Measurements from ENCODE around the gene NEK5. TPM values are rescaled to one million over a fixed set of nuclear protein-coding genes. Genes with fewer than 3 reads are reported as not detected.
"Not testable (repeated sequence)": the region's sequence is repeated elsewhere in the genome, so short reads cannot be mapped to it uniquely, and the experiment has no call there.

NEK5 gene, protein sequence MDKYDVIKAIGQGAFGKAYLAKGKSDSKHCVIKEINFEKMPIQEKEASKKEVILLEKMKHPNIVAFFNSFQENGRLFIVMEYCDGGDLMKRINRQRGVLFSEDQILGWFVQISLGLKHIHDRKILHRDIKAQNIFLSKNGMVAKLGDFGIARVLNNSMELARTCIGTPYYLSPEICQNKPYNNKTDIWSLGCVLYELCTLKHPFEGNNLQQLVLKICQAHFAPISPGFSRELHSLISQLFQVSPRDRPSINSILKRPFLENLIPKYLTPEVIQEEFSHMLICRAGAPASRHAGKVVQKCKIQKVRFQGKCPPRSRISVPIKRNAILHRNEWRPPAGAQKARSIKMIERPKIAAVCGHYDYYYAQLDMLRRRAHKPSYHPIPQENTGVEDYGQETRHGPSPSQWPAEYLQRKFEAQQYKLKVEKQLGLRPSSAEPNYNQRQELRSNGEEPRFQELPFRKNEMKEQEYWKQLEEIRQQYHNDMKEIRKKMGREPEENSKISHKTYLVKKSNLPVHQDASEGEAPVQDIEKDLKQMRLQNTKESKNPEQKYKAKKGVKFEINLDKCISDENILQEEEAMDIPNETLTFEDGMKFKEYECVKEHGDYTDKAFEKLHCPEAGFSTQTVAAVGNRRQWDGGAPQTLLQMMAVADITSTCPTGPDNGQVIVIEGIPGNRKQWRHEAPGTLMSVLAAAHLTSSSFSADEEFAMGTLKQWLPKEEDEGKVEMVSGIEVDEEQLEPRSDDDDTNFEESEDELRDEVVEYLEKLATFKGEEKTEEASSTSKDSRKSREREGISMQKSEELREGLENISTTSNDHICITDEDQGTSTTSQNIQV
- 0.16 TPM for total RNA-seq

- peak; percentile 84 for ATAC-seq
Measured at GRCh38 chr13:52128714-52129700, at the start of gene NEK5. TSS of gene NEK5 (minus strand) at chr13:52129073. CDS start at chr13:52127482, 1,591 bp downstream.

DNA sequence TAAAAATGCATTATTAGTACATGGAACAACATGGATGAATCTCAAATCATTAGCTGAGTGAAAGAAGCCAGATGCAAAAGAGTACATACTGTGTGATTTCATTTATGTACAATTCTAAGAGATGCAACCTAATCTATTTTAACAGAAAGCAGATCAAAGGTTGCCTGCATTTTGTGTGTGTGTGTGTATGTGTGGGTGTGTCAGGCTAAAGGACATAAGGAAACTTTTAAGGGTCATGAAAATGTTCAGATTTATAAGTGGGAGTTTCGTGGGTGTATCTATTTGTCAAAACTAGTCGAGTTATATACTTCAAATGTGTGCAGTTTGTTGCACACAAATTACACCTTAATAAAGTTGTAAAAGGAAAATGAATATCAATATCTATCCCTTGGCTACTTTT, 48.4 kb upstream of the NEK5 start:
- no peak for ATAC-seq

DNA sequence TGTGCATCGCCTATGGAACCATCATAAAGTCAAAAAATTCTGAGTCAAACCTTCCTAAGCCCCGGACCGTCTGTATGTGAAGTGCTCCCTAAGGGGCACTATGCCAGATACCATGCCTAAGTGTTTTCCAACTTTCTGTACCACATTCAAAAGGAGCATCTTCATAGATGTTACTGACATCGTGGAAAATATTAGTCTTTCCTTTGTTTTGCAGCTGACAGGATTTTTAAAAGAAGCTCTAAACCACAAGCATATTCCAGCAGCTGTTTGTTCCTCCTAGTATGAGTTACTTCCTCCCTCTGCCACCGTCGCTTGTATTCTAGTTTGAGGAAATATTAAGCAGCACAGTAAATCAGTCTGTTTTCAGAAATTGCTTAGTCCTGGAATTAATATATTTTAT, 45.1 kb upstream of the NEK5 start:
- not testable (repeated sequence) for ATAC-seq

DNA sequence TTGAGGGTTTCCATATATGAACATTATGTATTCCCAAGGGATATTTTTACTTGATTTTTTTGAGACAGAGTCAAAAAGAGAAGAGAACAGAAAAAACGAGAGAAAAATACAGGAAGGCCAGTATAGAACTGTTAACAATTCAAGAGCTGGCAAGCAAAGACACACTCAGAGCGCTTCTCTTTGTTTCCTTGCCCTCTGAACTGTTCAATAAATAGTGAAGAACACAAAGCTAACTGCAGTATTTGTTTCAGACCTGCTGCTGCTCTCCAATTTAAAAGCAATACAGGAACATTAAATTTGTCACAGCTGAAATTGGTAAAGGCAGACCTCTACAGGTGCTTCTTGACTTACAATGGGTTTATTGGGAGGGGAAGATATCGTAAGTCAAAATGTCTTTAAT, 44.5 kb upstream of the NEK5 start:
- no peak for ATAC-seq

- peak; percentile 53 for ATAC-seq
Measured at GRCh38 chr13:52171686-52172085, 42.8 kb upstream of the NEK5 start.

DNA sequence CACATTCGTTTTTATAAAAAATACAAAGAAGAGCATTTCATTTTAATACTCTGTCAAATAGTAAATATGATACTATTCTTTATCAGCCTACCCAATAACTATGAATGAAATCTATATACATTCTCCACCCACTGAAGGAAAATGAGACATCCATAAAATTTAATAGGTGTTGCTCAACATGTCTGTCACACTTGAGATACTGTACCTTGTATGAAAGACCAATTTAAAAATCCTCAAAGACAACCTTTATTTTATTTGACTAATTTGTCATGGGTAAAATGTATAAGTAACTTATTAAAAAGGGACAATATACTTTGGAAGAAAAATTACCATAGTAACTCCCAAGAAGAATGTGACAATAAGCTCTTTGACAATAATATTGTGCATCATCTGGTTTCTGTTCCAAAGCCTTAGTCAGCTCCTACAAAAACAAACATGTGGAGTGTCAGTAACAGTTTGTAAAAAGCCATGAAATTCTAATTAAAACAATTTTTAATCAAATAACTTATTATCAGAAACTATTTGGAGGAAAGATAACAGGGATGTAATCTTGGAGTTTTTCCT, 42.0 kb upstream of the NEK5 start:
- not testable (repeated sequence) for ATAC-seq

DNA sequence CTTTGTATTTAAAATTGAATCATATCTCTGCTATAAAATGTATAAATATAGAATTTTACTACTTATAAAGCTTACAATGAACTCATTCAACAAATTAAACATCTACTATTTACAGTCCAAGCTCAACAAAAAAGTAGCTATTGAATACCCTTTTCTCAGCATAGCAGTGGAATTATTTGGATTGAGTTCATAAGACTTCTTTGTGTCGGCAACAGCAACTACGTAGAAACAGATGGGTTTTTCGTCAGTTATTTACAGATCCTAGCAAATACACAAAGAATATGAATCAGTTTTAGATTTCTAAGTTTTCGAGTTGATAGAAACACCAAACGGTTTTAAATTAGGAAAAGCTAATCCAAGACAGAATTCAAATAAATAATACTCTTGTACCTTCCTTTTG, 41.0 kb upstream of the NEK5 start:
- ATAC-seq = no peak

GRCh38 chr13:52165411-52165810, 36.5 kb upstream of the NEK5 start:
- no peak for ATAC-seq

- no peak for ATAC-seq
Measured at GRCh38 chr13:52164989-52165388, 36.1 kb upstream of the NEK5 start.

DNA sequence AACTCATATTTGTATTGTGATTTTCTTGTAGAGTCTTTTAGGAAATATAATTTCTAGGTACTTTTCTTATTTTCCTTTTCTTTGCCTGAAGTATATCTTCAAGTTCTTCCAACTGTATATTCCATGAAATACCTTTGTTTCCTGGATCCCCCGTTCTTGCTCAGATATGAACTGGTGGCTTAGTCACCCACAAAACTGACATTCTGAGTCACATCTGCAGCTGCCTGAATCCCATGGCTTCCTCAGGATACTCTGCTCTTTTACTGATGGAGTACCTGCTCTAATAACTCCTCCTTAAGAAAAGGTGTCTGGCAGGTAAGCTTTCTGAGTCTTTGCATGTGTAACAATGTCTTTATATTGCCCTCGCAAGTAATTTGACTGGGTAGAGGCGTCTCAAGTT, 35.0 kb upstream of the NEK5 start:
- not testable (repeated sequence) for ATAC-seq

DNA sequence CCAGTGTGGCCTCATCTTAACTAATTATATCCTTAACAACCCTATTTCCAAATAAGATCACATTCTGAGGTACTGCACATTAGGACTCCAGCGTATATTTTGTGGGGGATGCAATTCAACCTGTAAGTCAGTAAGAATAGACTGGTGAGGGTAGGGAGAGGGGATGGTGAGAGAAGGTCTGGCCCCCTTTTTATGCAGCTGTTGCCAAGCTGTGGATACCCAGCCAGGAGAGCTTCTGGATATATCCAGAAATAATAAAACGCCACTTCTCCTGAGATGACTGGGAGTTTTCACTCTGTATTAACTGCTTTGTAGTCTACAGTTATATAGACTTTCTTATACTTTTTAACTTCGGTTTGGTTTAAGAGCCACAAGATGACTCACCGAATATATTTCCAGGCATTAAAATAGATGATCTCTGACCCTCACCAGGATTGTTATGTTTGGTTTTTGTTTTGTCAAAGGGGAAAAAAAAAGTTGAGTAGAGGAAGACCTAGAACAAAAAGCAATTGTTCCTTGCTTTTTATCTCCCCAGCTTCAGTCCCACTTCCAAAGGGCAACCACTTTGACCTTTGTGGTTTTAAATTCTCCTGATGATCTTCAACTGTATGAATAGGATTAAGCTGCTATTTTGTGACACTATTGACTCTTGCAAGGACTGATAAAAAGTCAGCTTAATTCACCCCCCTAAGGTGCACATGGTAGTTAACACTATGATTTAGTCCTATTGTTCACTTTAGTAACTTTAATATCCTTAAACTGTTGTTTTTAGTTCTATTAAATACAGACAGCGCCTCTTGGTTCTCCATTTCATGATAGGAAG, 33.6 kb upstream of the NEK5 start:
- no peak for ATAC-seq

DNA sequence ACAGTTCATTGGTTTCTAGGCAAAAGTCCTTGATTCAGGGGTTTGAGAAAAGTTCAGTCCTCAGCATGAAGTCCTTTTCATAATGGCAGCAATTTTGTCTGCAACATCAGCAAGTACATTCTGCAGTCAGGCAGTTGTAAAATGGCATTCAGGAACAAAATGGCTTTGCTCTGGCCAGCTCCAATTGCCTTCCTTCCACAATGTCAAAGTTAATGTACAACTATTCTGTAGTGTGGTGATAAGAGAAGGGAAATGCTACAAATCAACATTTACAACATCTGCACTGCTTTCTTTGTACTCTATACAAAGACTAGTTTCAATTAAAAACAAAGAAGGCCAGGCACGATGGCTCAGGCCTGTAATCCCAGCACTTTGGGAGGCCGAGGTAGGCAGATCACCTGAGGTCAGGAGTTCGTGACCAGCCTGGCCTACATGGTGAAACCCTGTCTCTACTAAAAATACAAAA, 32.3 kb upstream of the NEK5 start:
- ATAC-seq = no peak

GRCh38 chr13:52160506-52160905, 31.6 kb upstream of the NEK5 start:
- ATAC-seq = no peak

- ATAC-seq = no peak
Measured at GRCh38 chr13:52160053-52160452, 31.2 kb upstream of the NEK5 start.

DNA sequence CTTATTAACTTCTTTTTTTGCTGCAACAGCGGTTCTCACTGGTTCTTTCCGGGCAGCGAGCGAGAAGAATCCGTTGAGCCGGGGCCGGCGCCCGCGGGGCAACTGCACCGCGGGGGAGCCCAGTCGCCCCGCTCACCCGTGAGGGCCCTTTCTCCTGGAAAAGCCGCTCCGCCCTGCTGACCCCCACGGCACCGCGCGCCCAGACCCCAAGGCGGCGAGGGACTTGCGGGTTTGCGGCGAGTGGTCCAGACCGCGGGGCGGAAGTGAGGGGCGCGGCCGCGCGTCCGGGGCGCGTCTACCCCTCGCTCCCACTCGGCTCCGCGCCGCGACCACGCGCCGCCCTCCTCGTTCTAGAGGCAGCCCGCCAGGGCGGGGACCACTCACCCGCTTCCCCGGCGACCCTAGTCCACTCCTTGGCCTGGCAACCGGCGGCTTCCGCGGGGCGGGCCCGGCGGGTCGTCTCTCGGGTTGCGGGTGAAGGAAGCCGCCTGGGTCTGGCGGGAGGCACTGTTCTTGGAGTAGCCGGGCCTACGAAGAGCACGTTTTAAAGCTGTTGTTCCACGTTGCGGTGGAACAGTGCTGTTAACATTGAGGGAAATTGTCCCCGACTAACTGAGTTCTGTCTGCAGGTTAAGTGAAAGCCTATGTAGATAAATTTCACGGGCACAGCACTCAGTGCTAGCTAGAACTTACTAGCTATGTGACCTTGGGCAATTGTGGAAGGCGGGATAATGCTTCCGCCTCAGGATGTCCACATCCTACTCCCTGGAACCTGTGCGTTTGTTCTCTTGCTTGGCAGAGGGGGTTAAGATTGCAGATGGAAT, 30.5 kb upstream of the NEK5 start, which contains the start of gene NEK3:
NEK3 (minus strand) TSS at position 439 of the 824 bp plus-strand sequence. CDS start 3,406 bp downstream, outside the sequence.
- ATAC-seq = peak; percentile 67

DNA sequence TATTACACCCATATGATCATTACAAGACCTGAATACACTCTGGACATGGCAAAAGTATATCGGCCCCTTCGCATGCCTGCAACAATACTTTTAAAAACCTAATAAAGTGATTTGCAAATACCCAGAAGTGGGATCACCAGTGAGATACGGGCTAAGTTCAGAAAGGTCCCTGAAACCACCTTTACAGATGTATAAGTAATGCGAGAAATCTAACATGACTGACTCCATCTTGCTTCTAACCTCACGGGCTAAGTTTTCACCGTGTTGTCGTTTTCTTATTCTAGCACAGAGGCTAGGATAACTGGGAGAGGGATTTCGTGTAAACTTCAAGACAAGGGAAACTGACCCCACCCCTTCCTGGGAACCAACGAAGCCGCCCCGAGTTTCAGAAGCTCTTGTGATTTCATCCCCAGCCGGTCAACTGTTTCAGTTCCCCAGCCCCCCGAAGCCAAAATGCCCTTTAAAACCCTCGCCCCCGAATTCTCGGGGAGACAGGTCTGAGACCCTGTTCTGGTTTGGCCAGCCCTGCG, 29.8 kb upstream of the NEK5 start:
- ATAC-seq = peak; percentile 19

GRCh38 chr13:52156724-52157261, 27.9 kb upstream of the NEK5 start:
- no peak for ATAC-seq

DNA sequence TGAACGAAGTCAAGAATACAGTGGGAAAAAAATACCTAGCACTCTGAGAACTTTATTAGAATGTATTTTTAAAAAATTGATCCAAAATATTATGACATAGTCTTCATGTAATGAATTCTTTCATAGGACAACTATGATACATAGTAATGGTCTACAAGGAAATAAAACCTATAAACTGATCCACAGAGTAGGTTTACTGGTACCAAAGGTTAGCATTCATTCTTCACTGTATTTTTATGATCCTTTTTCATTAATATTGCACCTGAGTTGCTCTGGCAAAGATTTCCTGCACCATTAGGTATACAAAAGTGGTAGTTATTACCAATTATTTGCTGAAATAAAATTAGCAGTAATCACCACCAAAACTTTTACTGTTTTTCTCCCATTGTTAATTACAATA, 26.3 kb upstream of the NEK5 start:
- no peak for ATAC-seq

GRCh38 chr13:52147225-52147624, 18.4 kb upstream of the NEK5 start:
- ATAC-seq = no peak
